Upper lobe of right lung (tissue), 1 donor: ENCODE results near the gene LANCL3. TPM values are rescaled to one million over a fixed set of nuclear protein-coding genes. Genes with fewer than 3 reads are reported as not detected.

Experiments
- ATAC-seq: fragments of 200-7000 bp; cut with Tn5 transposase; one replicate; pipeline ENCODE4 v1.9.1; 2020; ENCODE audit warnings: mild to moderate bottlenecking, moderate library complexity
- DNase-seq: peaks from one replicate; pipeline ENCODE4 v3.0.0-alpha.2; 2020
- H3K27ac ChIP-seq: fragments of 200-600 bp; one replicate; pipeline ENCODE4 v1.8.0; 2022
- H3K27me3 ChIP-seq: fragments of 200-600 bp; one replicate; pipeline ENCODE4 v1.8.0; 2022; ENCODE audit warnings: mild to moderate bottlenecking
- H3K36me3 ChIP-seq: fragments of 200-600 bp; one replicate; pipeline ENCODE4 v1.8.0; 2022
- H3K4me1 ChIP-seq: fragments of 200-600 bp; one replicate; pipeline ENCODE4 v1.8.0; 2022
- H3K4me3 ChIP-seq: fragments of 200-600 bp; one replicate; pipeline ENCODE4 v1.8.0; 2022; ENCODE audit warnings: mild to moderate bottlenecking
- H3K9me3 ChIP-seq: fragments of 200-600 bp; one replicate; pipeline ENCODE4 v1.8.0; 2022
- intact Hi-C: fragments of 100-400 bp; cut with DNase I; formaldehyde crosslinking; loops from one replicate; pipeline ENCODE4 v1.11.0; 2022
- total RNA-seq: library from RNA; stranded (reverse); fragmentation: NEBNext Ultra II Directional; extraction: Animal tissue kit (Norgen Biotek cat#: 25700); gene quantifications from one replicate; pipeline ENCODE4 v1.2.1, GENCODE V29; 2021
- TF ChIP-seq, protein P1 (sequence below): fragments of 200-600 bp; IDR thresholded peaks from one replicate; pipeline ENCODE4 v1.8.0; 2022; ENCODE audit warnings: antibody characterized with exemption
- donor health status: DM: no; HTN: yes; CAD: no; lungs with severe emphysema.

The LANCL3 gene
- total RNA-seq, 1 donor from 2014 or later, result 1.4 TPM

DNA sequence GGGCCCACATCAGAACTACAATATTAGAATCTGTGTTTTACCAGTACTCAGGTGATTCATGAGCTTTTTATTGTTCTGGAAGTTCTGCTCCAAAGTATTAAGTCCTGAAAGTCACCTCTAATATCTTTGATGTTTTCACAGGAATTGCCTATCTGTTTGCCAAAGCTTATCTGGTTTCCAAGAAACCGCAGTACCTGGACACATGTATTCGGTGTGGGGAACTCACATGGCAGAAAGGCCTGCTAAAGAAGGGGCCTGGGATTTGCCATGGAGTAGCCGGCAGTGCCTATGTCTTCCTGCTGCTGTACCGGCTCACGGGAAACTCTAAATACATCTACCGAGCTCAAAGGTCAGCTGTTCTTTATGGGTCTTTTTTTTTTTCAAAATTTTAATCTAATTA is 95.7 kb downstream of the LANCL3 start:
- H3K27me3 ChIP-seq, result no peaks in the 10 kb centered on the region

DNA sequence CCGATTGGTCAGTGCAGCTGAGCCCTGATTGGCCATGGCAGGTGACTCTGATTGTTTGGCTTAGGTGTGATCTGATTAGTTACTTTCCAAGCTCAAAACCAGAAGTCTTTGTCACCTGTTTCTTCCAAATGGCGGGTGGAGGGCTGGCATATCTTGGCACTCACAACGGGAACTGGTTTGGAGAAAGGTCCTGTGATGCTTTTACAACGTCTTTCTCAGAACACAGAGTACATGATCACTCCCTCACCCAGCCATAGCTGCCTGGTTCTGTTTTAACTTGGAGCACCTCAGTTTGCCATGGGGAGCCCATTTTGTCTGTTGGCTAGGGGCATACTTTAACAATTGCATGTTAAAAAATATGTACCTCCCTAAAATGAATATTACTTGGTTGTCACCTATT is 101.1 kb downstream of the LANCL3 start:
- Histone ChIP-seq H3K4me1 (no peaks in the 10 kb centered on the region), H3K9me3 (no peaks in the 10 kb centered on the region), H3K4me3 (no peak overlapping the region), H3K36me3 (no peaks in the 10 kb centered on the region), H3K27me3 (no peaks in the 10 kb centered on the region), H3K27ac (no peak overlapping the region)
- ATAC-seq, result no peak
- intact Hi-C loops, result no loop called here
- DNase-seq, result no peak
- TF ChIP-seq, protein P1, sequence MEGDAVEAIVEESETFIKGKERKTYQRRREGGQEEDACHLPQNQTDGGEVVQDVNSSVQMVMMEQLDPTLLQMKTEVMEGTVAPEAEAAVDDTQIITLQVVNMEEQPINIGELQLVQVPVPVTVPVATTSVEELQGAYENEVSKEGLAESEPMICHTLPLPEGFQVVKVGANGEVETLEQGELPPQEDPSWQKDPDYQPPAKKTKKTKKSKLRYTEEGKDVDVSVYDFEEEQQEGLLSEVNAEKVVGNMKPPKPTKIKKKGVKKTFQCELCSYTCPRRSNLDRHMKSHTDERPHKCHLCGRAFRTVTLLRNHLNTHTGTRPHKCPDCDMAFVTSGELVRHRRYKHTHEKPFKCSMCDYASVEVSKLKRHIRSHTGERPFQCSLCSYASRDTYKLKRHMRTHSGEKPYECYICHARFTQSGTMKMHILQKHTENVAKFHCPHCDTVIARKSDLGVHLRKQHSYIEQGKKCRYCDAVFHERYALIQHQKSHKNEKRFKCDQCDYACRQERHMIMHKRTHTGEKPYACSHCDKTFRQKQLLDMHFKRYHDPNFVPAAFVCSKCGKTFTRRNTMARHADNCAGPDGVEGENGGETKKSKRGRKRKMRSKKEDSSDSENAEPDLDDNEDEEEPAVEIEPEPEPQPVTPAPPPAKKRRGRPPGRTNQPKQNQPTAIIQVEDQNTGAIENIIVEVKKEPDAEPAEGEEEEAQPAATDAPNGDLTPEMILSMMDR, result no peak

More for the DNA sequence above, 95.7 kb downstream of the LANCL3 start:
- DNase-seq (no peak), ATAC-seq (no peak)
- no peak overlapping the region for H3K4me3 ChIP-seq
- intact Hi-C loops, result no loop called here
- no peaks in the 10 kb centered on the region for H3K4me1 ChIP-seq
- no peaks in the 10 kb centered on the region for H3K9me3 ChIP-seq
- TF ChIP-seq, protein P1, result no peak
- H3K27ac ChIP-seq, result no peak overlapping the region
- H3K36me3 ChIP-seq, result no peaks in the 10 kb centered on the region

DNA sequence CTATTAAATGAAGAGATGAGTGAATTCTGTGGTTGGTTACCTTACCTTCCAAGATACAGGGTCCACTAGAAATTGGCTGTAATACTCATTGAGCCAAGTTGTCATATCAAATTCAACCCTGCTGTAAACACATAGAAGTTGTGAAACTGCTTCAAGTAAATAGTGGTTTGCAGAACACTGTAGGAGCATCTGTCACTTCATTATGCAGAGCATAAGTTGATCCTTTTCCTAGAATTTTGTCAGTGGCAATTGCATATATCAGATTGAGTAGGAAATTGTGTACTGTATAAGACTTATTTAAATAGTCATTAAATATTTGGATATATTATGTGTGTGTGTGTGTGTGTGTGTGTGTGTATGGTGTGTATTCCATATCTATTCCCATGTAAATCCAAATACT is 105.3 kb downstream of the LANCL3 start:
- Histone ChIP-seq H3K9me3 (no peaks in the 10 kb centered on the region), H3K36me3 (no peaks in the 10 kb centered on the region), H3K27me3 (no peaks in the 10 kb centered on the region), H3K4me3 (no peak overlapping the region), H3K4me1 (no peaks in the 10 kb centered on the region), H3K27ac (no peak overlapping the region)
- TF ChIP-seq, protein P1, result no peak
- DNase-seq (no peak), ATAC-seq (no peak)
- intact Hi-C loops, result no loop called here

DNA sequence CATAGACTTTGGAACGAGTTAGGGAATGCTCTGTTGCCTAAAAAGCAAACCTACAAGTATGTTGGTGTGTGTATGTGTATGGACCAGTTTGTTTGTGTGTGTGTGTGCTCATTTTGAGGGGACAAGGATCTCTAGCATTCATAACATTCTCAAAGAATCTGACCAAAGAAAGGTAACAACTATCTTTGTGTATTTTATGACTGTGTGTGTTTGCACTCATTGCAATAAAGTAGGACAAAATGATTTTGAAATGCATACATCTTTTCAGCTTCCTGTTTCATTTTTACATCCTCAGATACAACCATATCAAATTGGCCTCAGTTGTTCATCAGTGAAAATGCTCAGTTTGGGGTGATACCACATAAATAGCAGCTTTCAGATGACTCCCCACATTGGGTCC is 105.8 kb downstream of the LANCL3 start:
- no peak for DNase-seq
- intact Hi-C loops, result no loop called here
- no peak overlapping the region for H3K4me3 ChIP-seq
- ATAC-seq, result no peak
- H3K36me3 ChIP-seq, result no peaks in the 10 kb centered on the region
- TF ChIP-seq, protein P1, result no peak
- H3K9me3 ChIP-seq, result no peaks in the 10 kb centered on the region
- no peaks in the 10 kb centered on the region for H3K4me1 ChIP-seq
- H3K27ac ChIP-seq, result no peak overlapping the region
- H3K27me3 ChIP-seq, result no peaks in the 10 kb centered on the region

DNA sequence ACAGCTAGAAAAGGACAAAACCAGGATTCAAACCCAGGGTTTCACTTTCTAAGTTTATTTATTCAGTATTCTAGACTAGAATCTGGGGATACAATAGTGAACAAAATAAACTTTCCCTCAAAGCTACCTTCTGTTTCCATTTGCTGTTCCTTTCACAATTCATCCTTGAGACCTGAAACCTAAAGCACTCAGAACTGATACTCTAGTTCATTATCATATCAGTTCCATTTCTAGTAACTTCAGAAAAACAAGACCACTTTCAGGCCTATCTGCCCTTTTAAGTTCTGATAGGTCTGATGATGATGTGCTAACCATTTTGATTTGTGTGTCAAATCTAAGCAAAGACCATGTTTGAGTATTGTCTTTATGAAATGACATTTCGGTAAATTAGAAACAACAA is 106.3 kb downstream of the LANCL3 start:
- no peaks in the 10 kb centered on the region for H3K36me3 ChIP-seq
- DNase-seq, result no peak
- TF ChIP-seq, protein P1, result no peak
- H3K4me3 ChIP-seq, result no peak overlapping the region
- intact Hi-C loops, result no loop called here
- H3K27me3 ChIP-seq, result no peaks in the 10 kb centered on the region
- no peaks in the 10 kb centered on the region for H3K4me1 ChIP-seq
- H3K9me3 ChIP-seq, result no peaks in the 10 kb centered on the region
- no peak overlapping the region for H3K27ac ChIP-seq
- no peak for ATAC-seq

DNA sequence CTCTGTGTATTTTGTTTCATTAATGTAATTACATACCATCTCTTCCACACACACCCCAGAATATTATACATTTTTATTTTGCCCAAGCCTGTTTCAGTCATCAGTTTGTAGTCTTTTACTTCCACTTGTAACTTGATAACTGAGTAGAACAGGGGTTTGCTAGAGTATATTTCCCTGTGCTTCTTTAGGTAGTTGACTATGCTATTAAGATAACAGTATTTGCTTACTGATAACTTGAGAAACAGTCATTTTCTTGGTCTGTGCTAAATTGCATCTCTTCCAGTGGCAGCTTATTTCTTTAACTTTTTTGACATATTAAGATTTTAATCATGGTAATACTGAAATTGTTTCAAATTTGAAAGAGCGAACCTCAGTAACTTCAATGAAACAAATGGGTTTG is 107.1 kb downstream of the LANCL3 start:
- ATAC-seq (no peak), DNase-seq (no peak)
- no peaks in the 10 kb centered on the region for H3K36me3 ChIP-seq
- no peaks in the 10 kb centered on the region for H3K9me3 ChIP-seq
- intact Hi-C loops, result no loop called here
- H3K4me3 ChIP-seq, result no peak overlapping the region
- TF ChIP-seq, protein P1, result no peak
- H3K4me1 ChIP-seq, result no peaks in the 10 kb centered on the region
- no peaks in the 10 kb centered on the region for H3K27me3 ChIP-seq
- H3K27ac ChIP-seq, result no peak overlapping the region
